22Rv1 (cell line): ENCODE results near the gene GJD3.

ENCODE experiments used
- ZFX ChIP-seq: fragments of 450-650 bp; IDR thresholded peaks from 2 replicates; pipeline ENCODE4 v1.6.1; 2017; ENCODE audit warnings: antibody characterized with exemption, borderline replicate concordance
- TF ChIP-seq, protein P1 (sequence below): fragments of 450-650 bp; IDR thresholded peaks from 2 replicates; pipeline ENCODE4 v1.5.1; 2017; ENCODE audit warnings: mild to moderate bottlenecking

DNA sequence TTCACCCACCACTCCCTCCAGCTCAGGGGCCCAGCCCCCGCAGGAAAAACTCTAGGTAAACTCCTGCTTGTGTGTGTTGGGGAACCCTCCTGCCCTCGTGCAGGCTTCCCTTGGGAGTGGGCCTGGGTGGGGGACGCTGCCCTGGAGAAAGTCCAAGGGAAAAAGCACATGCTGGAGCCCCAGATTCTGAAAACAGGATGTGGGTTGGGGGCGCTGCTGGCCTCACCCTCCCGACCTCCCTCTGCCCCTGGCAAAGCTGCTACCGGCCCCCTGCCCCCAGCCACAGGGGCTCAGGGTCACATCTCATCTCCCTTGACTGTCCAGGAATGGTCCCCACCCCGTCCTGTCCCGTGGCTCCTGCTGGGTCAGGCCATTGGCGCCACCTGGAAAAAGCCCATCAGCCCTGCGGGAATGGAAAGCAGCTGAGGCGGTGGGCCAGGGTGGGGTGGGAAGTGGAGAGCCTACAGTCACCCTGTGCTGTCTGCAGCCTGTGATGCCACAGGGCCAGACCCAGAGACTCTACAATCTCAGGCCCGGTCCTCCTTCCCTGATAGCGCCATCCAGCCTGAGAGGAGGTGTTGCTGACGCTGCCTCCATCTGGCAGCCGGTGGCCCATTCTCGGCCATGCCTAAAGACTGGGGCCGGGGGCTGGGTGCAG lies 2.5 kb upstream of the GJD3 start:
- TF ChIP-seq, protein P1, sequence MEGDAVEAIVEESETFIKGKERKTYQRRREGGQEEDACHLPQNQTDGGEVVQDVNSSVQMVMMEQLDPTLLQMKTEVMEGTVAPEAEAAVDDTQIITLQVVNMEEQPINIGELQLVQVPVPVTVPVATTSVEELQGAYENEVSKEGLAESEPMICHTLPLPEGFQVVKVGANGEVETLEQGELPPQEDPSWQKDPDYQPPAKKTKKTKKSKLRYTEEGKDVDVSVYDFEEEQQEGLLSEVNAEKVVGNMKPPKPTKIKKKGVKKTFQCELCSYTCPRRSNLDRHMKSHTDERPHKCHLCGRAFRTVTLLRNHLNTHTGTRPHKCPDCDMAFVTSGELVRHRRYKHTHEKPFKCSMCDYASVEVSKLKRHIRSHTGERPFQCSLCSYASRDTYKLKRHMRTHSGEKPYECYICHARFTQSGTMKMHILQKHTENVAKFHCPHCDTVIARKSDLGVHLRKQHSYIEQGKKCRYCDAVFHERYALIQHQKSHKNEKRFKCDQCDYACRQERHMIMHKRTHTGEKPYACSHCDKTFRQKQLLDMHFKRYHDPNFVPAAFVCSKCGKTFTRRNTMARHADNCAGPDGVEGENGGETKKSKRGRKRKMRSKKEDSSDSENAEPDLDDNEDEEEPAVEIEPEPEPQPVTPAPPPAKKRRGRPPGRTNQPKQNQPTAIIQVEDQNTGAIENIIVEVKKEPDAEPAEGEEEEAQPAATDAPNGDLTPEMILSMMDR: no peak
- no peak for TF ChIP-seq ZFX
